ENCODE results near the gene SOCS1. TPM values are rescaled to one million over a fixed set of nuclear protein-coding genes. Genes with fewer than 3 reads are reported as not detected.

Gene SOCS1
- total and polyA plus RNA-seq, 2 of the 8 experiments (the other 6 are each of a cell fraction or from before 2014, with no cell fraction given): 21.0 to 48.9 TPM

DNA sequence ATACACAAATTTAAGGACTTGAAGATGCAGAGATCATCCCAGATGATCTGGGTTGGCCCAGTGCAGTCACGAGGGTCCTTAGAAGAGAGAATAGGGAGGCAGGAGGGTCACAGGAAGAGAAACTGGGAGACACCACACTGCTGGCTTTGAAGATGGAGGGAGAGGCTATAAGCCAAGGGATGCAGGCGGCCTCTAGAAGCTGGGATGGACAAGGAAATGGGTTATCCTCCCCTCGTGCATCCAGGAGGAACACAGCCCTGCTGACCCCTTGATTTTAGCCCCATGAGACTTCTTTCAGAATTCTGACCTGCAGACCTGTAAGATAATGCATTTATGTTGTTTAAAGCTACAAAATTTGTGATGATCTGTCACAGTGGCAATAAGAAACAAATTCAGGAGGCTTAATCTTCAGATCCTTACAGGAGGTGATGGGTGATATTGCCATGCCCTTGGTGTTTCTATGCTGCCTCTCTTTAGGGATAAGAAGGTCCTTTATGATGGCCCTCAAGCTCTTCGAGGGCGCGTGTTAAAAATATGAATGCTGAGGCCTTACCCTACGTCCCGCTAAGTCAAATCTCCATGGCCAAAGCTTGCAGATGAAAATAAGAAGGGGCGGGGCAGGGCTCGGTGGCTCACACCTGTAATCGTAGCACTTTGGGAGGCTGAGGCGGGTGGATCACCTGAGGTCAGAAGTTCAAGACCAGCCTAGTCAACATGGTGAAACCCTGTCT, 21.8 kb upstream of the SOCS1 start:
- H3K9me3 ChIP-seq (ENCODE audit: insufficient read depth in 2 of 2, low read depth in 1 of 2, low read length in 1 of 2): no peaks in the 10 kb centered on the region
- no peak overlapping the region for H2BK20ac ChIP-seq (ENCODE audit: low read length)
- H3K36me3 ChIP-seq (ENCODE audit: control insufficient read depth in 2 of 4, insufficient read depth in 4 of 4, low read length in 3 of 4): no peaks in the 10 kb centered on the region
- no peak overlapping the region for H4K5ac ChIP-seq (ENCODE audit: insufficient read length, low read depth, low read length)
- no peaks in the 10 kb centered on the region for H3K23me2 ChIP-seq (ENCODE audit: low read depth, low read length)
- DNase-seq (ENCODE audit: low read depth in 1 of 2, low spot score in 2 of 2) (no peak), FAIRE-seq (no peak)
- 89% methylated on average over 12 of the region's 12 CpGs; no CpG with 5 or more reads in 1 of the 2 experiments for WGBS, 2 experiments (ENCODE audit: extremely low coverage in 1 of 2, insufficient coverage in 1 of 2, insufficient read length in 1 of 2, insufficient replicate concordance in 2 of 2, low coverage in 1 of 2, low lambda C conversion rate in 2 of 2, missing lambda C conversion rate in 1 of 2)
- H3K56ac ChIP-seq (replicated peaks; ENCODE audit: insufficient read length, low read depth, low read length): no peak overlapping the region
- no peaks in the 10 kb centered on the region for H3K79me2 ChIP-seq (ENCODE audit: control insufficient read depth in 1 of 2, insufficient read depth in 2 of 2, low read length in 2 of 2)
- H2BK15ac ChIP-seq (ENCODE audit: low read length): peak overlapping the region; percentile 72; the same call in 1 of the 2 replicates
- no peak overlapping the region for H2BK12ac ChIP-seq (ENCODE audit: low read depth, low read length)
- H2BK120ac ChIP-seq (replicated peaks; ENCODE audit: low read depth, low read length): no peak overlapping the region
- H3K4me1 ChIP-seq (replicated peaks in 1 of 4; ENCODE audit: control insufficient read depth in 3 of 4, insufficient read depth in 4 of 4, low read length in 3 of 4): peaks cover 0 to 5% (median 2%) of the 10 kb centered on the region in 4 experiments; a peak in 2 of 7 replicates
- H4K20me1 ChIP-seq (replicated peaks in 1 of 2; ENCODE audit: control insufficient read depth in 1 of 2, insufficient read depth in 2 of 2, low read length in 2 of 2): no peaks in the 10 kb centered on the region
- H3K23ac ChIP-seq (ENCODE audit: insufficient read length): no peak overlapping the region
- no peak overlapping the region for H3K18ac ChIP-seq (ENCODE audit: extremely low read depth, low read length)
- H3K4me2 ChIP-seq (ENCODE audit: insufficient read depth in 1 of 2, low read depth in 2 of 2, low read length in 2 of 2): no peak overlapping the region
- H2AFZ ChIP-seq (ENCODE audit: low read length): no peak overlapping the region
- no peaks in the 10 kb centered on the region for H3K27me3 ChIP-seq (replicated peaks in 1 of 4; ENCODE audit: control insufficient read depth in 3 of 4, extremely low read depth in 1 of 4, insufficient read depth in 3 of 4, low read length in 3 of 4)
- H3K4ac ChIP-seq (replicated peaks; ENCODE audit: insufficient read length, low read depth, low read length): no peak overlapping the region
- TF ChIP-seq CBX5 (IDR thresholded peaks at IDR 0.05; ENCODE audit: low read depth, low read length): no peak
- no peak overlapping the region for H3K4me3 ChIP-seq (ENCODE audit: extremely low read depth in 1 of 4, insufficient read depth in 2 of 4, low read depth in 3 of 4, low read length in 4 of 4)
- H2AK5ac ChIP-seq (ENCODE audit: low read depth, low read length): no peak overlapping the region
- no peak overlapping the region for H3K27ac ChIP-seq (ENCODE audit: low read depth, low read length)
- H3K14ac ChIP-seq (ENCODE audit: insufficient read length): no peak overlapping the region
- no peak overlapping the region for H4K8ac ChIP-seq (ENCODE audit: extremely low read depth, insufficient read depth, low read length)
- no peak overlapping the region for H2BK5ac ChIP-seq (ENCODE audit: low read depth, low read length)
- CTCF ChIA-PET (ENCODE audit: partially characterized antibody): interaction anchor here (0.7 to 1.6 kb wide), 2 partner anchors 17 to 24 kb away, joined by 3 to 5 read pairs; no protein-coding TSS in a partner anchor
- no peak overlapping the region for H3K9ac ChIP-seq (replicated peaks in 1 of 4; ENCODE audit: extremely low read depth in 1 of 4, low read depth in 3 of 4, low read length in 3 of 4)
- H3K79me1 ChIP-seq (ENCODE audit: low read depth, low read length): no peaks in the 10 kb centered on the region
- POLR2A ChIA-PET (ENCODE audit: partially characterized antibody): no interaction called here
- no peak overlapping the region for H4K91ac ChIP-seq (replicated peaks; ENCODE audit: insufficient read length, low read length)

All from H1 (cell line).